GM12892 (cell line): ENCODE measurements around the gene ADARB2.

Experiments used
- DNase-seq: peaks from one replicate; pipeline ENCODE4 v3.0.0; 2011; ENCODE audit not compliant: insufficient read length
- FAIRE-seq: peaks from 2 replicates; lab custom pipeline; 2011; peaks lifted over from hg19 to GRCh38; lab: Jason Lieb, UNC
- POLR2A ChIP-seq: IDR thresholded peaks from 2 replicates; pipeline ENCODE4 v1.6.1; 2011; ENCODE audit warnings: low read depth, low read length, control low read depth
- POLR2AphosphoS5 ChIP-seq: IDR thresholded peaks from 2 replicates; pipeline ENCODE4 v1.6.1; 2011; ENCODE audit warnings: low read depth, low read length, control low read depth
- TAF1 ChIP-seq: IDR thresholded peaks from 2 replicates; pipeline ENCODE4 v1.6.1; 2011; ENCODE audit warnings: low read depth, mild to moderate bottlenecking, control low read depth, low read length, borderline replicate concordance

The ADARB2 gene

GRCh38 chr10:1364151-1364910 is 373.0 kb downstream of the ADARB2 start:
- DNase-seq (no peak), FAIRE-seq (no peak)
- TF ChIP-seq POLR2A = no peak
- no peak for TF ChIP-seq TAF1
- TF ChIP-seq POLR2AphosphoS5 = no peak

GRCh38 chr10:1363446-1364121 is 373.7 kb downstream of the ADARB2 start:
- FAIRE-seq (no peak), DNase-seq (no peak)
- TF ChIP-seq TAF1 (no peak), POLR2A (no peak), POLR2AphosphoS5 (no peak)

- no peak for FAIRE-seq
- TF ChIP-seq POLR2A = no peak
- TF ChIP-seq TAF1 = no peak
- no peak for TF ChIP-seq POLR2AphosphoS5
- DNase-seq = no peak
Observed at GRCh38 chr10:1362589-1363445, 374.5 kb downstream of the ADARB2 start.

- no peak for DNase-seq
- TF ChIP-seq POLR2AphosphoS5 (no peak), POLR2A (no peak), TAF1 (no peak)
- no peak for FAIRE-seq
Observed at GRCh38 chr10:1361411-1362105, 375.8 kb downstream of the ADARB2 start.

- TF ChIP-seq POLR2A (no peak), TAF1 (no peak), POLR2AphosphoS5 (no peak)
- FAIRE-seq (no peak), DNase-seq (no peak)
Observed at GRCh38 chr10:1360558-1361164, 376.7 kb downstream of the ADARB2 start.

GRCh38 chr10:1360011-1360557 is 377.2 kb downstream of the ADARB2 start:
- DNase-seq = no peak
- TF ChIP-seq POLR2AphosphoS5 (no peak), TAF1 (no peak), POLR2A (no peak)
- no peak for FAIRE-seq

GRCh38 chr10:1359626-1359955 is 377.7 kb downstream of the ADARB2 start:
- TF ChIP-seq POLR2AphosphoS5 (no peak), POLR2A (no peak), TAF1 (no peak)
- FAIRE-seq (no peak), DNase-seq (no peak)

GRCh38 chr10:1358860-1359625 is 378.3 kb downstream of the ADARB2 start:
- no peak for TF ChIP-seq POLR2AphosphoS5
- no peak for TF ChIP-seq POLR2A
- TF ChIP-seq TAF1 = no peak
- DNase-seq (no peak), FAIRE-seq (no peak)

- FAIRE-seq (no peak), DNase-seq (no peak)
- no peak for TF ChIP-seq POLR2A
- no peak for TF ChIP-seq POLR2AphosphoS5
- no peak for TF ChIP-seq TAF1
Observed at GRCh38 chr10:1358147-1358546, 379.2 kb downstream of the ADARB2 start.

GRCh38 chr10:1356349-1356748 is 381.0 kb downstream of the ADARB2 start:
- no peak for DNase-seq
- TF ChIP-seq POLR2AphosphoS5 = no peak
- FAIRE-seq = no peak
